GM21515 (cell line): ENCODE results near the gene AVL9.
"Not testable (repeated sequence)": the region's sequence is repeated elsewhere in the genome, so short reads cannot be mapped to it uniquely, and the experiment has no call there.

Source experiments
- ATAC-seq: cut with Tn5 transposase; IDR thresholded peaks from one replicate; pipeline ENCODE4 v1.9.1; 2021; ENCODE audit not compliant: unreplicated experiment

Gene AVL9

GRCh38 chr7:32495298-32496051 lies at the start of gene AVL9:
TSS of gene AVL9 (plus strand) at chr7:32495489. CDS start at chr7:32495710, 221 bp downstream.
- peak; percentile 95 for ATAC-seq

GRCh38 chr7:32447218-32447617 lies 48.1 kb upstream of the AVL9 start:
- no peak for ATAC-seq

GRCh38 chr7:32453341-32454011 lies 41.8 kb upstream of the AVL9 start:
- no peak for ATAC-seq

GRCh38 chr7:32458025-32458424 lies 37.3 kb upstream of the AVL9 start:
- ATAC-seq, result no peak

GRCh38 chr7:32459788-32460187 lies 35.5 kb upstream of the AVL9 start:
- ATAC-seq, result no peak

GRCh38 chr7:32461484-32461883 lies 33.8 kb upstream of the AVL9 start:
- no peak for ATAC-seq

GRCh38 chr7:32462451-32462850 lies 32.8 kb upstream of the AVL9 start:
- ATAC-seq, result no peak

GRCh38 chr7:32462977-32463376 lies 32.3 kb upstream of the AVL9 start:
- ATAC-seq, result no peak

- not testable (repeated sequence) for ATAC-seq
Measured at GRCh38 chr7:32464641-32465416, 30.5 kb upstream of the AVL9 start.

- ATAC-seq, result not testable (repeated sequence)
Measured at GRCh38 chr7:32470004-32470403, 25.3 kb upstream of the AVL9 start.

GRCh38 chr7:32470871-32471270 lies 24.4 kb upstream of the AVL9 start:
- no peak for ATAC-seq

- no peak for ATAC-seq
Measured at GRCh38 chr7:32472015-32472414, 23.3 kb upstream of the AVL9 start.

GRCh38 chr7:32474008-32474407 lies 21.3 kb upstream of the AVL9 start:
- ATAC-seq, result no peak

- no peak for ATAC-seq
Measured at GRCh38 chr7:32476816-32477648, 18.3 kb upstream of the AVL9 start.

GRCh38 chr7:32477649-32477980 lies 17.7 kb upstream of the AVL9 start:
- no peak for ATAC-seq

GRCh38 chr7:32479574-32480200 lies 15.6 kb upstream of the AVL9 start:
- ATAC-seq, result peak; percentile 49

- ATAC-seq, result no peak
Measured at GRCh38 chr7:32481176-32481575, 14.1 kb upstream of the AVL9 start.

- ATAC-seq, result no peak
Measured at GRCh38 chr7:32481921-32482320, 13.4 kb upstream of the AVL9 start.

GRCh38 chr7:32489788-32490126 lies 5.5 kb upstream of the AVL9 start:
- ATAC-seq, result peak; percentile 17

- peak; percentile 90 for ATAC-seq
Measured at GRCh38 chr7:32490127-32490796, 5.0 kb upstream of the AVL9 start, which contains the start of gene LSM5. TSS of gene LSM5 (minus strand) at chr7:32490380. CDS start at chr7:32490365, 15 bp downstream.
